PC-9 (cell line): Measurements from ENCODE around the gene UQCR10. TPM values are rescaled to one million over a fixed set of nuclear protein-coding genes. Genes with fewer than 3 reads are reported as not detected.

Source experiments
- BruUV-seq: library from RNA; stranded (reverse); fragments of 400-500 nt; replicated peaks from 2 replicates; lab custom pipeline; 2021; lab: Mats Ljungman, UMichigan
- CTCF ChIA-PET: fragments of 300-600 bp; sonication (Branson Sonifier 250); formaldehyde crosslinking; loops from one replicate; lab custom pipeline; 2022; ENCODE audit warnings: antibody characterized with exemption; lab: Charles Lee
- POLR2A ChIA-PET: fragments of 300-600 bp; sonication (Branson Sonifier 250); formaldehyde crosslinking; loops from one replicate; lab custom pipeline; 2022; ENCODE audit warnings: antibody characterized with exemption; ENCODE audit not compliant: unreplicated experiment; lab: Charles Lee
- DNase-seq, 2 experiments: peaks; one replicate each; pipeline versions ENCODE4 v3.0.0 to v3.0.0-alpha.2; 2015 to 2022; ENCODE audit warnings: mixed read lengths in 1 of 2
- H2AFZ ChIP-seq: fragments of 200-600 bp; sonication (generic); 2 replicates; pipeline ENCODE4 v1.8.1; 2017; ENCODE audit warnings: antibody characterized with exemption
- H3F3A ChIP-seq: fragments of 200-600 bp; sonication (generic); 2 replicates; pipeline ENCODE4 v1.8.1; 2017; ENCODE audit warnings: antibody characterized with exemption, mild to moderate bottlenecking, low read depth; ENCODE audit not compliant: insufficient read depth
- H3K27ac ChIP-seq: fragments of 200-600 bp; sonication (generic); 2 replicates; pipeline ENCODE4 v1.6.1; 2016; ENCODE audit warnings: mixed run types
- H3K27me3 ChIP-seq: fragments of 200-600 bp; sonication (generic); 2 replicates; pipeline ENCODE4 v1.6.1; 2016; ENCODE audit warnings: low read depth, mixed run types; ENCODE audit not compliant: insufficient read depth
- H3K36me3 ChIP-seq: fragments of 200-600 bp; sonication (generic); 2 replicates; pipeline ENCODE4 v1.6.1; 2016; ENCODE audit warnings: low read depth, mixed run types
- H3K4me1 ChIP-seq: fragments of 200-600 bp; sonication (generic); replicated peaks from 2 replicates; pipeline ENCODE4 v1.6.1; 2016; ENCODE audit warnings: mixed run types; ENCODE audit not compliant: insufficient read depth
- H3K4me2 ChIP-seq: fragments of 200-600 bp; sonication (generic); 2 replicates; pipeline ENCODE4 v1.6.1; 2017; ENCODE audit warnings: mixed run types
- H3K4me3 ChIP-seq: fragments of 200-600 bp; sonication (generic); 2 replicates; pipeline ENCODE4 v1.6.1; 2016; ENCODE audit warnings: mixed run types
- H3K79me2 ChIP-seq: fragments of 200-600 bp; sonication (generic); 2 replicates; pipeline ENCODE4 v1.6.1; 2017; ENCODE audit warnings: low read depth, mixed run types
- H3K9me2 ChIP-seq: fragments of 200-600 bp; sonication (generic); 2 replicates; pipeline ENCODE4 v1.8.1; 2017; ENCODE audit warnings: mild to moderate bottlenecking; ENCODE audit not compliant: insufficient read depth
- H3K9me3 ChIP-seq: fragments of 200-600 bp; sonication (generic); 2 replicates; pipeline ENCODE4 v1.8.1; 2016; ENCODE audit warnings: low read depth; ENCODE audit not compliant: insufficient read depth
- H4K20me1 ChIP-seq: fragments of 200-600 bp; sonication (generic); 2 replicates; pipeline ENCODE4 v1.8.1; 2017; ENCODE audit not compliant: insufficient read depth
- CTCF ChIP-seq: fragments of 200-600 bp; sonication (generic); conservative IDR thresholded peaks from 2 replicates; pipeline ENCODE4 v1.6.1; 2017; ENCODE audit warnings: mixed run types, antibody characterized with exemption, mild to moderate bottlenecking, moderate library complexity
- EZH2 ChIP-seq: fragments of 200-600 bp; sonication (generic); IDR thresholded peaks from 2 replicates; pipeline ENCODE4 v1.8.0; 2017; ENCODE audit warnings: antibody characterized with exemption, low read depth
- intact Hi-C: fragments of 100-400 bp; cut with micrococcal nuclease; formaldehyde crosslinking; loops from one replicate; pipeline ENCODE4 v1.10.0; 2022; ENCODE audit not compliant: unreplicated experiment
- total RNA-seq: library from RNA; stranded (reverse); gene quantifications from 2 replicates; pipeline ENCODE4 v1.2.3, GENCODE V29; 2021

Gene UQCR10
- total RNA-seq, 1 experiment from 2014 or later: 103 TPM

- Histone ChIP-seq H3K27me3 (no peaks in the 10 kb centered on the region), H3K4me1 (peaks cover 68% of the 10 kb centered on the region), H3K36me3 (peaks cover 16% of the 10 kb centered on the region), H3F3A (peaks cover 44% of the 10 kb centered on the region), H3K9me3 (no peaks in the 10 kb centered on the region), H3K79me2 (peaks cover 6% of the 10 kb centered on the region), H4K20me1 (no peaks in the 10 kb centered on the region), H3K4me3 (no peak overlapping the region), H3K9me2 (no peaks in the 10 kb centered on the region), H3K27ac (peak overlapping the region; percentile 93; the same call in 1 of the 2 replicates), H3K4me2 (no peak overlapping the region), H2AFZ (no peak overlapping the region)
- POLR2A ChIA-PET: no interaction called here
- no TSS peak for BruUV-seq
- CTCF ChIA-PET: no interaction called here
- TF ChIP-seq CTCF: no peak
- no peak for TF ChIP-seq EZH2
- no peak for DNase-seq
- intact Hi-C loops: no loop called here
Observed at GRCh38 chr22:29801796-29802195, 34.6 kb downstream of the UQCR10 start.

GRCh38 chr22:29803190-29803589 lies 36.0 kb downstream of the UQCR10 start:
- Histone ChIP-seq H3K4me2 (no peak overlapping the region), H3K9me2 (no peaks in the 10 kb centered on the region), H3K36me3 (peaks cover 18% of the 10 kb centered on the region; the same call in 1 of the 2 replicates), H4K20me1 (no peaks in the 10 kb centered on the region), H3K27me3 (no peaks in the 10 kb centered on the region), H3K27ac (no peak overlapping the region), H2AFZ (no peak overlapping the region), H3K4me3 (no peak overlapping the region), H3K9me3 (no peaks in the 10 kb centered on the region), H3F3A (peaks cover 34% of the 10 kb centered on the region), H3K79me2 (no peaks in the 10 kb centered on the region), H3K4me1 (peaks cover 55% of the 10 kb centered on the region)
- intact Hi-C loops: no loop called here
- POLR2A ChIA-PET: interaction anchor here (0.7 kb wide), 1 partner anchor 39 kb away, joined by 3 read pairs; no protein-coding TSS in a partner anchor
- no TSS peak for BruUV-seq
- CTCF ChIA-PET: no interaction called here
- TF ChIP-seq CTCF: no peak
- DNase-seq: no peak

- no peaks in the 10 kb centered on the region for H3K9me3 ChIP-seq
- POLR2A ChIA-PET: no interaction called here
- H3K27ac ChIP-seq: no peak overlapping the region
- H2AFZ ChIP-seq: no peak overlapping the region
- CTCF ChIA-PET: no interaction called here
- no peak for TF ChIP-seq EZH2
- no peak for TF ChIP-seq CTCF
- DNase-seq: peak in 1 of 2 experiments; percentile 51
- intact Hi-C loops: no loop called here
- peaks cover 47% of the 10 kb centered on the region for H3K4me1 ChIP-seq
- 0 out of 2 replicates have a peak, but pooled peaks cover 2% of the 10 kb centered on the region for H3K79me2 ChIP-seq
- BruUV-seq: no TSS peak
- no peak overlapping the region for H3K4me3 ChIP-seq
- no peaks in the 10 kb centered on the region for H3K27me3 ChIP-seq
- no peaks in the 10 kb centered on the region for H4K20me1 ChIP-seq
- peaks cover 21% of the 10 kb centered on the region; the same call in 1 of the 2 replicates for H3K36me3 ChIP-seq
- H3K9me2 ChIP-seq: no peaks in the 10 kb centered on the region
- peak overlapping the region; percentile 18; the same call in 1 of the 2 replicates for H3K4me2 ChIP-seq
- H3F3A ChIP-seq: peaks cover 18% of the 10 kb centered on the region
Observed at GRCh38 chr22:29804985-29805384, 37.8 kb downstream of the UQCR10 start.
